Measurements from ENCODE around the gene FHAD1. TPM values are rescaled to one million over a fixed set of nuclear protein-coding genes. Genes with fewer than 3 reads are reported as not detected.

The FHAD1 gene
- total RNA-seq, 1 experiment from 2014 or later = 0.83 TPM

- no peak for DNase-seq
- no peak overlapping the region for H3K4me3 ChIP-seq (ENCODE audit: insufficient read depth, low read depth, low read length)
- no peaks in the 10 kb centered on the region; the same call in 1 of the 2 replicates for H3K27me3 ChIP-seq (ENCODE audit: control insufficient read depth, insufficient read depth, low read length)
- H3K36me3 ChIP-seq (replicated peaks; ENCODE audit: control insufficient read depth, insufficient read depth, low read length) = no peaks in the 10 kb centered on the region
Observed at GRCh38 chr1:15444468-15445389, 197.7 kb downstream of the FHAD1 start.

GRCh38 chr1:15445390-15446122, 198.5 kb downstream of the FHAD1 start:
- Histone ChIP-seq H3K27me3 (ENCODE audit: control insufficient read depth, insufficient read depth, low read length) (no peaks in the 10 kb centered on the region), H3K36me3 (replicated peaks; ENCODE audit: control insufficient read depth, insufficient read depth, low read length) (no peaks in the 10 kb centered on the region), H3K4me3 (ENCODE audit: insufficient read depth, low read depth, low read length) (no peak overlapping the region)
- DNase-seq = no peak

- H3K36me3 ChIP-seq (replicated peaks; ENCODE audit: control insufficient read depth, insufficient read depth, low read length) = no peaks in the 10 kb centered on the region
- no peak overlapping the region for H3K4me3 ChIP-seq (ENCODE audit: insufficient read depth, low read depth, low read length)
- no peak for DNase-seq
- no peaks in the 10 kb centered on the region for H3K27me3 ChIP-seq (ENCODE audit: control insufficient read depth, insufficient read depth, low read length)
Observed at GRCh38 chr1:15446212-15446611, 199.2 kb downstream of the FHAD1 start.

Other genes starting within 250 kb of the FHAD1 start
- 9.8 and 11.9 TPM in 2 replicates for gene TMEM51, start 93.5 kb upstream of the FHAD1 start, total RNA-seq (2014; rRNA removed; shearing (Covaris generic))
- 42.9 and 48.3 TPM in 2 replicates for gene EFHD2, start 162.7 kb downstream of the FHAD1 start, total RNA-seq (2014; rRNA removed; shearing (Covaris generic))
- not detected in 2 replicates for gene CTRC, start 191.2 kb downstream of the FHAD1 start, total RNA-seq (2014; rRNA removed; shearing (Covaris generic))
- not detected in 2 replicates for gene CELA2A, start 209.5 kb downstream of the FHAD1 start, total RNA-seq (2014; rRNA removed; shearing (Covaris generic))
- not detected in 2 replicates for gene CELA2B, start 228.9 kb downstream of the FHAD1 start, total RNA-seq (2014; rRNA removed; shearing (Covaris generic))

Data from H7 (cell line).